ENCODE results near the gene ADAM11. TPM values are rescaled to one million over a fixed set of nuclear protein-coding genes. Genes with fewer than 3 reads are reported as not detected.
"Not testable (repeated sequence)": the region's sequence is repeated elsewhere in the genome, so short reads cannot be mapped to it uniquely, and the experiment has no call there.

The ADAM11 gene
- total RNA-seq, 8 experiments from 2014 or later, result 0.15 to 10.1 (median 4.3) TPM

DNA sequence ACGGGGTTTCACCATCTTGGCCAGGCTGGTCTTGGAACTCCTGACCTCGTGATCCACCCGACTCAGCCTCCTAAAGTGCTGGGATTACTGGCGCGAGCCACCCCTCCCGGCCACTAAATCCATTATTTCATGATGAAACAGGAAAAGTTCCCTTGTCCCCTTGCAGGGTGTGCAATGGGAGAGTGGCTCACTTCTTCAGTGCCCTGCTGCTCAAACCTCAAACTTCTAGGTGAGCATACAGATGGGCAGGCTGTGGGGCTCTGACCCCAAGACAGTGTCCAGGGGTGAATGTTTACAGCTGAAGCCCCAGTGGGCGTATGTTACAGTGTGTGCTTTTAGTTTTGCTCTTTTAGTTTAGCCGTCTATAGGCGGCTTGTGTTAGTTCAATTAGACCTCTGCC lies 36.6 kb downstream of the ADAM11 start:
- no peak overlapping the region for H3K27ac ChIP-seq
- WGBS, 10 experiments, result 32 to 100% (median 88%) methylated on average over 1 to 9 of the region's 9 CpGs; no CpG with 5 or more reads in 3 of the 10 experiments
- peaks cover 9 to 14% of the 10 kb centered on the region in 2 donors for H3K4me1 ChIP-seq (replicated peaks in 1 of 2)
- in situ Hi-C loops (cut with MboI; ENCODE audit: low pct_unique_long_range_greater_than_20kb in 2 of 9, low sequenced_read_pairs in 9 of 9, unreplicated experiment in 9 of 9), result no loop called here
- no peak for ATAC-seq (replicated peaks in 6 of 8)
- no peak overlapping the region for H3K4me3 ChIP-seq

DNA sequence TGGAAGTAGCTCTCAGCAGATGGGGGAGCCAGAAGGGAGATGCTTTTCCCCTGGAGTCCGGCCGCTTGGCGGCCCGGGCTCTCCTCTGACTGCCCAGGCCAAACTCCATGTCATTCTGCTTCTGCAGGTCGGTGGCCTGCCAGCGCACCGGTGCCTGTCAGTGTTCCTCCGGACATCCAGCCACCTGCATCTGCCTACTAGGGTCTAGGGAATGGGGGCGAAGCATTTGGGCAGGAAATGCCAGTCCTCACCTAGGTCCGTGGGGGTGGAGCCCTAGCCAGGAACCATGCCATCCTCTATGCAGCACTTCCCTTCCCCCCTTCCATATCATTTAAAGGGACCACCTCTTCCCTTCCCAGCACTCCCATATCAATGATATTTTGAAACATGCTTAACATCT lies 37.1 kb downstream of the ADAM11 start:
- in situ Hi-C loops (cut with MboI; ENCODE audit: low pct_unique_long_range_greater_than_20kb in 2 of 9, low sequenced_read_pairs in 9 of 9, unreplicated experiment in 9 of 9), result no loop called here
- Histone ChIP-seq H3K27ac (no peak overlapping the region), H3K4me3 (no peak overlapping the region), H3K4me1 (replicated peaks in 1 of 2) (peaks cover 9 to 14% of the 10 kb centered on the region in 2 donors)
- 56 to 100% (median 87%) methylated on average over 1 to 8 of the region's 10 CpGs; no CpG with 5 or more reads in 4 of the 10 experiments for WGBS, 10 experiments
- no peak for ATAC-seq (replicated peaks in 6 of 8)

DNA sequence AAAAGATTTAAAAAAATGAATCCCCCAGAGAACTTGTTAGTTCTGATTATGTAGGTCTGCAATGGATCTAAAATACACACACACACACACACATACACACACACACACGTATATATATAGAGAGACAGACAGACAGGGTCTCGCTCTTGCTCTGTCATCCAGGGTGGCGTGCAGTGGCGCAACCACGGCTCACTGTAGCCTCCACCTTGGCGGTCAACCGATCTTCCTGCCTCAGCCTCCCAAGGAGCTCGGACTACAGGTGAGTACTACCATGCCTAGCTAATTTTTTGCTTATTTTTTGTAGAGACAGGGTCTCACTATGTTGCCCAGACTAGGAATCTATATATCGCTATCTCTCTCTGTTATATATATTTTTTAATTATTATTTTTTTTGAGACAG lies 37.9 kb downstream of the ADAM11 start:
- no peak for ATAC-seq (replicated peaks in 6 of 8)
- in situ Hi-C loops (cut with MboI; ENCODE audit: low pct_unique_long_range_greater_than_20kb in 2 of 9, low sequenced_read_pairs in 9 of 9, unreplicated experiment in 9 of 9), result no loop called here
- Histone ChIP-seq H3K27ac (no peak overlapping the region), H3K4me1 (replicated peaks in 1 of 2) (peaks cover 9 to 14% of the 10 kb centered on the region in 2 donors), H3K4me3 (no peak overlapping the region)
- 90 to 100% (median 100%) methylated on average over 1 to 7 of the region's 9 CpGs; no CpG with 5 or more reads in 5 of the 10 experiments for WGBS, 10 experiments

DNA sequence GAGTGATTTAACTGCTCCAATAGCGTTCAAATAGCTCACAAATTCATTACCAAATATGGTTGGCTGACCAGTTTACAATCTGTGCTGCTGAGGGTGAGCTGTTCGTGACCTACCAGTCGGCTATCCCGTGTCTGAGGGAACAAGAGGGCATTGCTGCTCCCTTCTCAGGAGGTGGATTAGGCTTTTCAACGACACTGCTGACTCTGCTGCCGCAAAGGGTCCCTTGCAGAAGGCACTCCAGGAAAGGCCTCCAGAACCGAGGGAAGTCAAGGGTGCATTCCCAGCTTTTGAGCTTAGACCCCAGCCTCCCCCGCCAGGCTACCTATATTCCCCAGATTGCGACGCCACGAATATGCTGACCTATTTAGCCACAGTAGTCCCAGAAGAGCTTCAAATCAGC lies 39.0 kb downstream of the ADAM11 start:
- in situ Hi-C loops (cut with MboI; ENCODE audit: low pct_unique_long_range_greater_than_20kb in 2 of 9, low sequenced_read_pairs in 9 of 9, unreplicated experiment in 9 of 9), result no loop called here
- 60 to 98% (median 92%) methylated on average over 1 to 9 of the region's 11 CpGs; no CpG with 5 or more reads in 3 of the 10 experiments for WGBS, 10 experiments
- peaks cover 9 to 14% of the 10 kb centered on the region in 2 donors for H3K4me1 ChIP-seq (replicated peaks in 1 of 2)
- H3K27ac ChIP-seq, result no peak overlapping the region
- ATAC-seq (replicated peaks in 6 of 8), result no peak
- no peak overlapping the region for H3K4me3 ChIP-seq

DNA sequence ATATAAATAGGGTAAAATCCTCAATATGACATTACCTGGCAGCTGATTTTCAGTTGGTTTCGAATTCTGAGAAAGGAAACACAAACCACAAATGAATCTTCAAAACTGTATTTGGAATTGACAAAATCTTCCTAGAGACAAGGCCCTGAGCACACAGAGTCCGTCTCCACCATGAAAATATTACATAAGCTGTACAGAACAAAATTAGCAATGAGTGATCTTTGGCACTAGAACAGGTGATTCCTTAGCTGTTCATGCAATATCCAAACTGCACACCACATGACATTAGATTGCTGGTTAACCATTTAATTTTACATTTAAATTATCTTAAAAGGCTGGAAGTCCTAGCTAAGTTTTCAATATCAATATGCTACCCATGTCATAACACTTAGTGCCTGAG lies 39.6 kb downstream of the ADAM11 start:
- ATAC-seq (replicated peaks in 6 of 8), result no peak
- Histone ChIP-seq H3K27ac (no peak overlapping the region), H3K4me3 (no peak overlapping the region), H3K4me1 (replicated peaks in 1 of 2) (peaks cover 9 to 14% of the 10 kb centered on the region in 2 donors)
- in situ Hi-C loops (cut with MboI; ENCODE audit: low pct_unique_long_range_greater_than_20kb in 2 of 9, low sequenced_read_pairs in 9 of 9, unreplicated experiment in 9 of 9), result no loop called here
- WGBS, 10 experiments, result 50 to 100% (median 96%) methylated on average over 1 to 2 of the region's 2 CpGs; no CpG with 5 or more reads in 2 of the 10 experiments

DNA sequence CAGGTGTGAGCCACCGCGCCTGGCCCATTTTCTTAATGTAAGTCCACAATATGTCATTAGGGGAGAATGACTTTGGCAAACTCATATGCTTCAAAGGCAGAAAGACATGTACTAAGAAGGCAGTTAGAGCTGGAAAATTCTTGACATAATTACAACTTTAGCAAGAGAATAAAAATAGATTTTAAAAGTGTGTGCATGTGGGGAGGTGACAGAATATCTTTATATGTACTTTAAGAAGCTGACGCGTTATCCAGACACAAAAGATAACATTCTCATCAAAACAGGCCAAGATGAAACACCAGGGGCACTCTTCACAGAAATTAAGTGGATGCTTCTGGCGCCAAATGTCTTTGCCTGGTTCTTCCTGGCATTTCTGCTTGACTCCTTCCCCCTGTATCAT lies 43.1 kb downstream of the ADAM11 start:
- in situ Hi-C loops (cut with MboI; ENCODE audit: low pct_unique_long_range_greater_than_20kb in 2 of 9, low sequenced_read_pairs in 9 of 9, unreplicated experiment in 9 of 9), result no loop called here
- WGBS, 10 experiments, result 89 to 100% (median 97%) methylated on average over 2 to 5 of the region's 5 CpGs

DNA sequence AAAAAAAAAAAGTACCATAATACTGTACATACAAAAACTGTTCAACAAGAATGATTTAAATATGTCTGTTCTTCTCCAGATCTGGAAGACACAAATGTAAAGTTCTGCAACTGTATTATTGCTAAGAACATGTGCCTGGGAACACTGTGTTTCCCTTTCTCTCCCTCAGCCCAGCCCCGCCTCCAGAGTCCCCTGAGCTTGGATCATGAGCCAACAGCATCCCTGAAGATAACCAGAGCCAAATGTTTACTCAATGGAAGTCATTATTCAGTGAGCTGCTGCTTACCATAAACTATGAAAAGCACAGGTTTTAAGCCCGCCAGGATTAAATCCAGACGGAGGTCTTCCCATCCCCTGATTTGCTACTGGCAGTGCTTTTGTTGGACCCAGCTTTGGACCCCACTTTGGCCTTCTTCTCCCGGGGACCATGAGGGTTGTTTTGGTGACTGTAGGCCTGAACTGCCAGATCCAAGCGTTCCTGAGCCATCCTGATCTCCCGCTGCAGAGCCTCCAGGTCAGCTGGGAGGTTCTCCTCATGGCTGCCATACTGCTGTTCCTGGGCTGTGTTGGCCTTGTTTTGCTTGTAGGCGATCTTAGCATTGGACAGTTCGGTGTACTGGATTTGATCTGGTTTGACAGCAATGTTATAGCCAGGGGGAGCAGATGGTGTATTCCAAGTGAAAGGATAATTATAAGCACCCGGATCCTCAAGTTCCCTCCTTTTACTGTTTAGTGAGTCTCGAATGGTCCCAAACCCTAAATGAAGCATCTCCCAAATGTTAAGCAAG lies 45.7 kb downstream of the ADAM11 start:
- no peaks in the 10 kb centered on the region for H3K4me1 ChIP-seq (replicated peaks in 1 of 2)
- H3K27ac ChIP-seq, result no peak overlapping the region
- ATAC-seq (replicated peaks in 6 of 8), result peak in 2 of 8 experiments; percentile 40 to 50
- WGBS, 10 experiments, result 67 to 99% (median 93%) methylated on average over 2 to 8 of the region's 10 CpGs; no CpG with 5 or more reads in 3 of the 10 experiments
- H3K4me3 ChIP-seq, result no peak overlapping the region
- in situ Hi-C loops (cut with MboI; ENCODE audit: low pct_unique_long_range_greater_than_20kb in 2 of 9, low sequenced_read_pairs in 9 of 9, unreplicated experiment in 9 of 9), result no loop called here

More for the DNA sequence above, 43.1 kb downstream of the ADAM11 start:
- ATAC-seq (replicated peaks in 6 of 8), result no peak
- H3K4me1 ChIP-seq (replicated peaks in 1 of 2), result no peaks in the 10 kb centered on the region
- no peak overlapping the region for H3K27ac ChIP-seq
- H3K4me3 ChIP-seq, result no peak overlapping the region

DNA sequence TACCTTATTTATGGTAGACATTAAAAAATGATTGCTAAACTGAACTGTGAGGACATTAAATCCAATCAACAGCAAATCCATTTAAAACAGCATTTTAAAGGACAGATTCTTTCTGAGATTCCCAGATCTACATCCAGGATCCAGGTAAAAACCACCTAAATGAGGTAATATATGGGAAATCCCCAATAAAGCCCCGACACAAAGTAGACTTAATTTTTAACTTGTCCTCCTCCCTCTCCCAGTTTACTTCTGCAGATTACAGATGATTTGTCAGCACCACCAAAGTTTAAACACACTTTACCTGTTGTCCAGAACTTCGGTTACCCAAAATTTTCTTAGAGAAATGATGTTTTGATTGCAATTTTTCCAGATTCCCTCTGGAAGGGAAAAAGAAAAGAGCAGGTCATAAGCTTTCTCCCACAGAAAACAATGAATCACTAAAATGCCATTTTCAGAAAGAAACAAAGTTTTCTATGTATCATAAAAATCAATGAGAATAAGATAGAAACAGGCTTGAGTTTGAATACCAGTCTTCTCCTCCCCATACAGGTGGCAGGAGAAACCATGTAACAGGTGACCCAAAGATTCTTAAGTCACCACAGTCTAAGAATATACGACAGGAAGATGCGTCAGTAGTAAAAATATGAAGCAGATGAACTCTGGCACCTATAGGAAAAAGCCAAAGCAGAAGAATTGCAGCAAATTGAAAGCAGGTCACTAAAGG lies 48.5 kb downstream of the ADAM11 start:
- ATAC-seq (replicated peaks in 6 of 8), result no peak
- Histone ChIP-seq H3K27ac (no peak overlapping the region), H3K4me3 (no peak overlapping the region), H3K4me1 (replicated peaks in 1 of 2) (no peaks in the 10 kb centered on the region)
- in situ Hi-C loops (cut with MboI; ENCODE audit: low pct_unique_long_range_greater_than_20kb in 2 of 9, low sequenced_read_pairs in 9 of 9, unreplicated experiment in 9 of 9), result no loop called here
- WGBS, 10 experiments, result 48 to 100% (median 93%) methylated on average over 2 to 4 of the region's 4 CpGs

DNA sequence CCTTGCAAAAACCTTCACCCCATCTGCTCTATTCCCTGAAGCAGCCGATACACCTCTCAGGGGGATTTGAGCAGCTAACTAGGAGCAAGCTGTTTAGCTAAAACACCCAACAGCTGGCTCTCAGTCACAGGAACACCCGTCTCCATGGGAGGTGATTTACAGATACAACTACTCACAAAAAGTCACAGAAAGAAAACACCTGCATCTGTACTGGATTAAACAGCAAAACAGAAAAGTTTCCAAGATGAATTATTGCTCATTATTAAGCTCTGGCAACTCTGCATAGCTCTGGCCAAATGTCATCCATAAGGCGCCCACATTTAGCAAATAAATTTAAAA lies 49.0 kb downstream of the ADAM11 start:
- ATAC-seq (replicated peaks in 6 of 8), result peak in 1 of 8 experiments; percentile 29
- WGBS, 10 experiments, result 32 to 100% (median 66%) methylated on average over 1 to 3 of the region's 3 CpGs; no CpG with 5 or more reads in 1 of the 10 experiments
- Histone ChIP-seq H3K27ac (no peak overlapping the region), H3K4me1 (replicated peaks in 1 of 2) (no peaks in the 10 kb centered on the region), H3K4me3 (no peak overlapping the region)
- in situ Hi-C loops (cut with MboI; ENCODE audit: low pct_unique_long_range_greater_than_20kb in 2 of 9, low sequenced_read_pairs in 9 of 9, unreplicated experiment in 9 of 9), result no loop called here

DNA sequence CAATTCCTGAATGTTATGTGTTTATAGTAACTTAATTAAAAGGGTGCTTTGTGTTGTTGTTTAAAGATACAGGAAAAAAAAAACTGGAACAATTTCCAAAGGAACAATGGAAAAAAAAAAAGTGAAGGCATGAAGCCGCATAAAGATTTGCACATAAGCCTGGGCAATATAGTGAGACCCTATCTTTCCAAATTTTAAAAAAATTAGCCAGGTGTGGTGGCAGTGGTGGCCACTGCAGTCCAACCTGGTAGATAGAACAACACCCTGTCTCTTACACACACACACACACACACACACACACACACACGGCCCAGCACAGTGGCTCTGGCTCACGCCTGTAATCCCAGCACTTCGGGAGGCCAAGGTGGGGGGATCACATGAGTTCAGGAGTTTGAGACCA lies 49.4 kb downstream of the ADAM11 start:
- WGBS, 10 experiments, result 0 to 100% (median 88%) methylated on average over 1 to 3 of the region's 4 CpGs; no CpG with 5 or more reads in 1 of the 10 experiments
- ATAC-seq (replicated peaks in 6 of 8), result no peak

DNA sequence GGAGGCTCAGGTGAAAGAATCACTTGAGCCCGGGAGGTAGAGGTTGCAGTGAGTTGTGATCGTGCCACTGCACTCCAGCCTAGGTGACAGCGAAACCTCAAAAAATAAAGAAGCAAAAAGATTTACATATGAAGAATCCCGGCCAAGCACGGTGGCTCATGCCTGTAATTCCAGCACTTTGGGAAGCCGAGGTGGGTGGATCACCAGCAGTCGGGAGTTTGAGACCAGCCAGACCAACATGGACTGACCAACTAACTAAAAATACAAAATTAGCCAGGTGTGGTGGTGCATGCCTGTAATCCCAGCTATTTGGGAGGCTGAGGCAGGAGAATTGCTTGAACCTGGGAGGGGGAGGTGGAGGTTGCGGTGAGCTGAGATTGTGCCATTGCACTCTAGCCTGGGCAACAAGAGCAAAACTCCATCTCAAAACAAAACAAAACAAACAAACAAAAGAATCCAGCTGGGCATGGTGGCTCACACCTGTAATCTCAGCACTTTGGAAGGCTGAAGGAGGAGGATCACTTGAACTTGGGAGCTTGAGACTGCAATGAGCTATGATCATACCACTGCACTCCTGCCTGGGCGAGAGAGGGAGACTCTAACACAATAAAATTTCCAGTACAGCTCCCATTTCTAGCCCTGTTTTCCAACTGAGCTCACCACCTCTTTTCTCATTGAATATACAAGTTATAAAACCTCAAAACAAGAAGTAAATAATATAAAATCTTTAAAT lies 50.0 kb downstream of the ADAM11 start:
- H3K4me3 ChIP-seq; ATAC-seq (replicated peaks in 6 of 8); in situ Hi-C loops (cut with MboI; ENCODE audit: low pct_unique_long_range_greater_than_20kb in 2 of 9, low sequenced_read_pairs in 9 of 9, unreplicated experiment in 9 of 9); H3K4me1 ChIP-seq (replicated peaks in 1 of 2); H3K27ac ChIP-seq: not testable (repeated sequence)
- 87 to 100% (median 100%) methylated on average over 1 to 7 of the region's 9 CpGs; no CpG with 5 or more reads in 3 of the 10 experiments for WGBS, 10 experiments

More for the DNA sequence above, 49.4 kb downstream of the ADAM11 start:
- H3K4me3 ChIP-seq, result no peak overlapping the region
- H3K4me1 ChIP-seq (replicated peaks in 1 of 2), result no peaks in the 10 kb centered on the region
- no peak overlapping the region for H3K27ac ChIP-seq
- in situ Hi-C loops (cut with MboI; ENCODE audit: low pct_unique_long_range_greater_than_20kb in 2 of 9, low sequenced_read_pairs in 9 of 9, unreplicated experiment in 9 of 9), result no loop called here

DNA sequence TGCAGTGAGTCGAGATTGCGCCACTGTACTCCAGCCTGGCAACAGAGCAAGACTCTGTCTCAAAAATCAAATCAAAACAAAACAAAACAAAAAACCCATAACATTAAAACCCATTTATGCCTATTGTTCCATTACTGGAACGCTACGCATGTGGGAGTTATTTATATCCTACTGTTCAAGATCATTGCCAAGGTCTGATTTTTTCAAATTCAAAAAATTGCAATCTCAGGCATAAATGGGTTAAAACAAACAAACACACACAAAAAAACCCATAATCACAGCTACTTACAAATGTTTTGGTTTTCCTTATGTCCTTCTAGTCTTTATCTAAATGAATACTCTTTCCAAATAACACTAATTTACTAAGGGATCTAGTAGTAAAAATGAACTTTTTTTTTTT lies 53.5 kb downstream of the ADAM11 start:
- no peak overlapping the region for H3K4me3 ChIP-seq
- ATAC-seq (replicated peaks in 6 of 8), result peak in 1 of 8 experiments; percentile 26

DNA sequence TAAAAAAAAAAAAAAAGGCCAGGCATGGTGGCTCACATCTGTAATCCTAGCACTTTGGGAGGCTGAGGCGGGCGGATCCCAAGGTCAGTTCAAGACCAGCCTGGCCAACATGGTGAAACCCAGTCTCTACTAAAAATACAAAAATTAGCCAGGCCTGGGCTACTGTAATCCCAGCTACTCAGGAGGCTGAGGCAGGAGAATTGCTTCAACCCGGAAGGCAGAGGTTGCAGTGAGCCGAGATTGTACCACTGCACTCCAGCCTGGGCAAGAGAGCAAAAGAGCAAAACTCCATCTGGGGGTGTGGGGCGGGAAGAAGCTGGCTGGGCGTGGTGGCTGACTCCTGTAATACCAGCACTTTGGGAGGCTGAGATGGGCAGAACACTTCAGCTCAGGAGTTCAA lies 59.7 kb downstream of the ADAM11 start:
- ATAC-seq (replicated peaks in 6 of 8); H3K27ac ChIP-seq; H3K4me1 ChIP-seq (replicated peaks in 1 of 2); in situ Hi-C loops (cut with MboI; ENCODE audit: low pct_unique_long_range_greater_than_20kb in 2 of 9, low sequenced_read_pairs in 9 of 9, unreplicated experiment in 9 of 9); H3K4me3 ChIP-seq: not testable (repeated sequence)
- WGBS, 10 experiments, result 80 to 100% (median 92%) methylated on average over 1 to 3 of the region's 6 CpGs; no CpG with 5 or more reads in 3 of the 10 experiments

More for the DNA sequence above, 53.5 kb downstream of the ADAM11 start:
- in situ Hi-C loops (cut with MboI; ENCODE audit: low pct_unique_long_range_greater_than_20kb in 2 of 9, low sequenced_read_pairs in 9 of 9, unreplicated experiment in 9 of 9), result no loop called here
- WGBS, 10 experiments, result 67 to 100% (median 95%) methylated on average over 1 to 4 of the region's 4 CpGs
- no peaks in the 10 kb centered on the region for H3K4me1 ChIP-seq (replicated peaks in 1 of 2)
- H3K27ac ChIP-seq, result no peak overlapping the region
